Colonic mucosa (tissue), 4 donors: Measurements from ENCODE around the gene UBE3C. TPM values are rescaled to one million over a fixed set of nuclear protein-coding genes. Genes with fewer than 3 reads are reported as not detected.
"Not testable (repeated sequence)": the region's sequence is repeated elsewhere in the genome, so short reads cannot be mapped to it uniquely, and the experiment has no call there.

ENCODE experiments used
- DNase-seq: peaks from one replicate; pipeline ENCODE4 v3.0.0-alpha.2; 2020
- H3K27ac ChIP-seq: fragments of 200-600 bp; one replicate; pipeline ENCODE4 v1.8.0; 2021
- H3K27me3 ChIP-seq: fragments of 200-600 bp; one replicate; pipeline ENCODE4 v1.8.0; 2021
- H3K36me3 ChIP-seq: fragments of 200-600 bp; one replicate; pipeline ENCODE4 v1.8.0; 2021
- H3K4me1 ChIP-seq: fragments of 200-600 bp; one replicate; pipeline ENCODE4 v1.8.0; 2021; ENCODE audit warnings: mild to moderate bottlenecking
- H3K4me3 ChIP-seq: fragments of 200-600 bp; one replicate; pipeline ENCODE4 v1.8.0; 2021
- H3K9ac ChIP-seq, 2 donors: one replicate each; pipeline ENCODE4 v1.7.0; 2013; ENCODE audit warnings: control low read depth in 2 of 2, low read depth in 2 of 2, low read length in 2 of 2
- H3K9me3 ChIP-seq: fragments of 200-600 bp; one replicate; pipeline ENCODE4 v1.8.0; 2021
- intact Hi-C: fragments of 100-400 bp; cut with DNase I; formaldehyde crosslinking; loops from one replicate; pipeline ENCODE4 v1.14.1; 2022
- total RNA-seq, 2 donors: library from RNA; stranded (reverse); fragmentation: NEBNext Ultra II Directional in 1 of 2; extraction: Animal tissue kit (Norgen Biotek cat#: 25700) in 1 of 2; gene quantifications; one replicate each; pipeline ENCODE4 v1.2.1, GENCODE V29; 2021
- TF ChIP-seq, protein P1 (sequence below): fragments of 200-600 bp; IDR thresholded peaks from one replicate; pipeline ENCODE4 v1.8.0; 2022; ENCODE audit warnings: antibody characterized with exemption, mild to moderate bottlenecking
- donor health status: healthy.
- donor health status: DM: no; HTN: no; CAD: no.
- donor health status: DM: no; HTN: no; CAD: no.

Gene UBE3C
- total RNA-seq, 2 donors from 2014 or later, result 50.9 to 60.7 TPM

GRCh38 chr7:157125376-157126223, 13.1 kb upstream of the UBE3C start:
- Histone ChIP-seq H3K9me3 (no peaks in the 10 kb centered on the region), H3K9ac (no peak overlapping the region), H3K4me1 (no peaks in the 10 kb centered on the region), H3K4me3 (no peak overlapping the region), H3K27me3 (no peaks in the 10 kb centered on the region), H3K27ac (no peak overlapping the region), H3K36me3 (no peaks in the 10 kb centered on the region)
- TF ChIP-seq, protein P1, sequence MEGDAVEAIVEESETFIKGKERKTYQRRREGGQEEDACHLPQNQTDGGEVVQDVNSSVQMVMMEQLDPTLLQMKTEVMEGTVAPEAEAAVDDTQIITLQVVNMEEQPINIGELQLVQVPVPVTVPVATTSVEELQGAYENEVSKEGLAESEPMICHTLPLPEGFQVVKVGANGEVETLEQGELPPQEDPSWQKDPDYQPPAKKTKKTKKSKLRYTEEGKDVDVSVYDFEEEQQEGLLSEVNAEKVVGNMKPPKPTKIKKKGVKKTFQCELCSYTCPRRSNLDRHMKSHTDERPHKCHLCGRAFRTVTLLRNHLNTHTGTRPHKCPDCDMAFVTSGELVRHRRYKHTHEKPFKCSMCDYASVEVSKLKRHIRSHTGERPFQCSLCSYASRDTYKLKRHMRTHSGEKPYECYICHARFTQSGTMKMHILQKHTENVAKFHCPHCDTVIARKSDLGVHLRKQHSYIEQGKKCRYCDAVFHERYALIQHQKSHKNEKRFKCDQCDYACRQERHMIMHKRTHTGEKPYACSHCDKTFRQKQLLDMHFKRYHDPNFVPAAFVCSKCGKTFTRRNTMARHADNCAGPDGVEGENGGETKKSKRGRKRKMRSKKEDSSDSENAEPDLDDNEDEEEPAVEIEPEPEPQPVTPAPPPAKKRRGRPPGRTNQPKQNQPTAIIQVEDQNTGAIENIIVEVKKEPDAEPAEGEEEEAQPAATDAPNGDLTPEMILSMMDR, result no peak
- intact Hi-C loops, result no loop called here
- DNase-seq, result no peak

DNA sequence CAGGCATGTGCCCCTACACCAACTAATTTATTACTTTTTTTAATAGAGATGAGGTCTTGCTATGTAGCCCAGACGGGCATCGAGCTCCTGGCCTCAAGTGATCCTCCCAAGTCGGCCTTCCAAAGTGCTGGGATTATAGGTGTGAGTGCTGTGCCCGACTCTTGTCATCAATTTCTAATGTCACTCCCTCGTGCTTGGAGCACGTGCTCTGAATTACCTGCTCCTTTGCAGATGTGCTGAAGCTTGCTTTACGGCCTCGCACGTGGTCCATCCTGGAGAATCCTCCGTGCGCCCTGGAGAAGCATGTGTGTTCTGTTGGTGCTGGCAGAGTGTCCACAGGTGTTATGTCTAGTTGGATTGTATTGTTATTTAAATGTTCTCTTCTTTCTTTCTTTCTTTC, 11.8 kb upstream of the UBE3C start:
- TF ChIP-seq, protein P1, result no peak
- H3K27ac ChIP-seq, result no peak overlapping the region
- no peaks in the 10 kb centered on the region for H3K27me3 ChIP-seq
- H3K36me3 ChIP-seq, result no peaks in the 10 kb centered on the region
- no peak for DNase-seq
- intact Hi-C loops, result no loop called here
- no peaks in the 10 kb centered on the region for H3K4me1 ChIP-seq
- no peak overlapping the region for H3K4me3 ChIP-seq
- H3K9me3 ChIP-seq, result no peaks in the 10 kb centered on the region
- H3K9ac ChIP-seq, result no peak overlapping the region

- Histone ChIP-seq H3K9me3 (no peaks in the 10 kb centered on the region), H3K27ac (no peak overlapping the region), H3K4me3 (no peak overlapping the region), H3K36me3 (no peaks in the 10 kb centered on the region), H3K27me3 (no peaks in the 10 kb centered on the region), H3K9ac (no peak overlapping the region), H3K4me1 (no peaks in the 10 kb centered on the region)
- TF ChIP-seq, protein P1, result no peak
- DNase-seq, result no peak
- intact Hi-C loops, result no loop called here
Observed at GRCh38 chr7:157129200-157129599, 9.5 kb upstream of the UBE3C start.

GRCh38 chr7:157129907-157130460, 8.7 kb upstream of the UBE3C start:
- Histone ChIP-seq H3K4me1 (no peaks in the 10 kb centered on the region), H3K27ac (no peak overlapping the region), H3K27me3 (no peaks in the 10 kb centered on the region), H3K9me3 (no peaks in the 10 kb centered on the region), H3K9ac (no peak overlapping the region), H3K4me3 (no peak overlapping the region), H3K36me3 (no peaks in the 10 kb centered on the region)
- intact Hi-C loops, result no loop called here
- DNase-seq, result no peak
- TF ChIP-seq, protein P1, result no peak

DNA sequence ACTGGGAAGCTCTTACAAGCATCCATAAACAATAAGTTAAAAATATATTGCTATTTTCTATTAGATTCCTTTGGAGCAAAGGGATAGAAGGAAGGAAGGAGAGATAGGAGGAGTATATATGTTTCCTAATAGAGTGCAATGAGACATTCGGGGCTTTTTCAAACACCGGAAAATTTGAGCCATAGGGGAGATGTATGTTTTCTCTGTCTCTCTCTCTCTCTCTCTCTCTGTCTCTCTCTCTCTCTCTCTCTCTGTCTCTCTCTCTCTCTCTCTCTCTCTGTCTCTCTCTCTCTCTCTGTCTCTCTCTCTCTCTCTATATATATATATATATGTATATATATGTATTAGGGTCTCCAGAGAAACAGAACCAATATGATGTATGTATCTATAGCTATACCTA, 7.9 kb upstream of the UBE3C start:
- H3K27me3 ChIP-seq, H3K36me3 ChIP-seq, H3K4me3 ChIP-seq, intact Hi-C loops, H3K4me1 ChIP-seq, H3K9ac ChIP-seq, H3K9me3 ChIP-seq, H3K27ac ChIP-seq, DNase-seq: not testable (repeated sequence)

DNA sequence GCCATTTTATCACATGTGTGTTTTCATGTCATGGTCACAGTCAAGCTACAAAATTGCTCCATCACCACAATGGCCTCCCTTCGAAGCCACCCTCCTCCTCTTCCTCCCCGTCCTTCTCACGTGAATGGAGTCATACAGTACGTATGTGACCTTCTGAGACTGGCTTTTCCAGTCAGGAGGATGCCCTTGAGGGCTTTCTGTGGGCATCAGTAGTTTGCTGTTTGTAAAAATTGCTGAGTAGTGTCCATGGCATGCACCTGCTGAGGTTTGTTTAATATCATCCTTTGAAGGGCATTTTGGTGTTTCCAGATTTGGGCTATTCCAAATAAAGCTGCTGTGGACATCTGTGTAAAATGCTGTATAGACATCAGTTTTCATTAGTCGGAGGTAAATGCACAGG, 5.9 kb upstream of the UBE3C start:
- DNase-seq, result no peak
- no peak overlapping the region for H3K9ac ChIP-seq
- TF ChIP-seq, protein P1, result no peak
- no peak overlapping the region for H3K27ac ChIP-seq
- no peaks in the 10 kb centered on the region for H3K4me1 ChIP-seq
- no peak overlapping the region for H3K4me3 ChIP-seq
- H3K27me3 ChIP-seq, result no peaks in the 10 kb centered on the region
- no peaks in the 10 kb centered on the region for H3K36me3 ChIP-seq
- no peaks in the 10 kb centered on the region for H3K9me3 ChIP-seq
- intact Hi-C loops, result no loop called here
